ENCODE data around the gene ZBTB7C.

DNA sequence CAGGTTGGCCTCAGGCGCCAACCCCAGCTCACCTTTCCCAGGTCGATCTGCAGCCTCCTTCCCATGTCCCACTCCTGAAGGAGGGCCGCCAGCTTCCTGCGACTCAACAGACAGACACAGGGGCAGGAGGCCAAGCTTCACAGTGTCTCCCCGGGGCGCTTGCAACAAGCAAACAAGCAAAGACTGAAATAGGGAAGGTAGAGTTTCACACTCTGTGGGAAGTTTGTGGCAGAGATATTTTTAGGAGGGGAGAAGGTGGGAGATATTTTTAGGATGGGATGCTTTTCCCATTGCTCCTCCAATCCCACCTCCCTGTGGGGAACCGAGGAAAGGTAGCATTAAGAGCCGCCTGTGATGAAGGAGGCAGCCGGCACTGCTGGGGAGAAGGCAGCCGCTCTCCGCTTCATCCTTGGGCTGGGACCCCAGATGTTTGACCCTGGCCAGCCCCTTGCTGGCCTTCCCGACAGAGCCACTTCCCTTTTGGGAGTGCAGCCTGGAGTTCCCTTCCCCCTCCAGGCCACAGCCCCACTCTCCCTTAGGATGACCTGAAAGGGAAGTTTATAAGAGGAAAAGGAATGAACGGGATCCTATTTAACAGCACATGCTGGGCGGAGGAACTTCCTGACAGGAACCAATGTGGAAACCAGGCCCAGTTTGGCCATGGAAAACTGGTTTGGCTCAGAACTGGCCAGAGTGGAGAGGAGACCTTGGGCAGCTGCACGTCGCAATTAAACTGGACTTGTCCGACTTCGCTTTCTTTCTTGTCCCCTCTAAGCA, 336.6 kb downstream of the ZBTB7C start:
- TF ChIP-seq, protein P1, sequence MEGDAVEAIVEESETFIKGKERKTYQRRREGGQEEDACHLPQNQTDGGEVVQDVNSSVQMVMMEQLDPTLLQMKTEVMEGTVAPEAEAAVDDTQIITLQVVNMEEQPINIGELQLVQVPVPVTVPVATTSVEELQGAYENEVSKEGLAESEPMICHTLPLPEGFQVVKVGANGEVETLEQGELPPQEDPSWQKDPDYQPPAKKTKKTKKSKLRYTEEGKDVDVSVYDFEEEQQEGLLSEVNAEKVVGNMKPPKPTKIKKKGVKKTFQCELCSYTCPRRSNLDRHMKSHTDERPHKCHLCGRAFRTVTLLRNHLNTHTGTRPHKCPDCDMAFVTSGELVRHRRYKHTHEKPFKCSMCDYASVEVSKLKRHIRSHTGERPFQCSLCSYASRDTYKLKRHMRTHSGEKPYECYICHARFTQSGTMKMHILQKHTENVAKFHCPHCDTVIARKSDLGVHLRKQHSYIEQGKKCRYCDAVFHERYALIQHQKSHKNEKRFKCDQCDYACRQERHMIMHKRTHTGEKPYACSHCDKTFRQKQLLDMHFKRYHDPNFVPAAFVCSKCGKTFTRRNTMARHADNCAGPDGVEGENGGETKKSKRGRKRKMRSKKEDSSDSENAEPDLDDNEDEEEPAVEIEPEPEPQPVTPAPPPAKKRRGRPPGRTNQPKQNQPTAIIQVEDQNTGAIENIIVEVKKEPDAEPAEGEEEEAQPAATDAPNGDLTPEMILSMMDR (conservative IDR thresholded peaks at IDR 0.05): no peak
- TF ChIP-seq ZFX (IDR thresholded peaks at IDR 0.05): no peak
